GM19025 (cell line): Measurements from ENCODE around the gene NCCRP1.

Experiments used
- ATAC-seq: cut with Tn5 transposase; IDR thresholded peaks from one replicate; pipeline ENCODE4 v1.9.1; 2021; ENCODE audit warnings: mild to moderate bottlenecking, low read depth, moderate library complexity; ENCODE audit not compliant: unreplicated experiment

NCCRP1 gene

GRCh38 chr19:39196860-39197562 lies at the start of gene NCCRP1:
Gene NCCRP1 (plus strand): TSS chr19:39196964. CDS start chr19:39196983, 19 bp downstream.
- no peak for ATAC-seq

- no peak for ATAC-seq
Observed at GRCh38 chr19:39147480-39147879, 49.3 kb upstream of the NCCRP1 start.

- ATAC-seq: no peak
Observed at GRCh38 chr19:39148939-39149529, 47.7 kb upstream of the NCCRP1 start.

- ATAC-seq: no peak
Observed at GRCh38 chr19:39150235-39150634, 46.5 kb upstream of the NCCRP1 start.

GRCh38 chr19:39150807-39151600 lies 45.8 kb upstream of the NCCRP1 start:
- ATAC-seq: no peak

GRCh38 chr19:39152066-39152465 lies 44.7 kb upstream of the NCCRP1 start:
- no peak for ATAC-seq

GRCh38 chr19:39154100-39154628 lies 42.6 kb upstream of the NCCRP1 start:
- ATAC-seq: no peak

GRCh38 chr19:39154629-39155100 lies 42.1 kb upstream of the NCCRP1 start:
- no peak for ATAC-seq

GRCh38 chr19:39155114-39155700 lies 41.6 kb upstream of the NCCRP1 start:
- ATAC-seq: no peak

GRCh38 chr19:39155741-39156140 lies 41.0 kb upstream of the NCCRP1 start:
- no peak for ATAC-seq

GRCh38 chr19:39156326-39157230 lies 40.2 kb upstream of the NCCRP1 start:
- ATAC-seq: no peak

- ATAC-seq: no peak
Observed at GRCh38 chr19:39157275-39157996, 39.3 kb upstream of the NCCRP1 start.

- no peak for ATAC-seq
Observed at GRCh38 chr19:39157997-39158389, 38.8 kb upstream of the NCCRP1 start.

GRCh38 chr19:39158646-39159260 lies 38.0 kb upstream of the NCCRP1 start:
- no peak for ATAC-seq

GRCh38 chr19:39160523-39160861 lies 36.3 kb upstream of the NCCRP1 start:
- no peak for ATAC-seq

- no peak for ATAC-seq
Observed at GRCh38 chr19:39160889-39161672, 35.7 kb upstream of the NCCRP1 start.

- ATAC-seq: no peak
Observed at GRCh38 chr19:39162441-39163043, 34.2 kb upstream of the NCCRP1 start.

GRCh38 chr19:39163621-39164020 lies 33.1 kb upstream of the NCCRP1 start:
- ATAC-seq: no peak
